Tibial nerve (tissue), 4 donors: ENCODE results near the gene DUSP21.

Source experiments
- EP300 ChIP-seq, 2 donors: sonication (generic); formaldehyde crosslinking; IDR thresholded peaks; one replicate each; pipeline ENCODE4 v1.6.1; 2017; ENCODE audit warnings: antibody characterized with exemption in 2 of 2, mild to moderate bottlenecking in 1 of 2
- POLR2A ChIP-seq, 2 donors: fragments of 450-650 bp; IDR thresholded peaks; one replicate each; pipeline ENCODE4 v1.6.1; 2017; ENCODE audit warnings: antibody characterized with exemption in 2 of 2, mild to moderate bottlenecking in 2 of 2, moderate library complexity in 2 of 2
- TF ChIP-seq, protein P1 (sequence below), 5 experiments: fragments of 200-600 bp in 3 of 5; fragments of 450-650 bp in 2 of 5; sonication (generic) in 3 of 5; IDR thresholded peaks; one replicate each; pipeline ENCODE4 v1.5.1; 2016 to 2019; ENCODE audit warnings: antibody characterized with exemption in 5 of 5, mild to moderate bottlenecking in 3 of 5, moderate library complexity in 2 of 5

DNA sequence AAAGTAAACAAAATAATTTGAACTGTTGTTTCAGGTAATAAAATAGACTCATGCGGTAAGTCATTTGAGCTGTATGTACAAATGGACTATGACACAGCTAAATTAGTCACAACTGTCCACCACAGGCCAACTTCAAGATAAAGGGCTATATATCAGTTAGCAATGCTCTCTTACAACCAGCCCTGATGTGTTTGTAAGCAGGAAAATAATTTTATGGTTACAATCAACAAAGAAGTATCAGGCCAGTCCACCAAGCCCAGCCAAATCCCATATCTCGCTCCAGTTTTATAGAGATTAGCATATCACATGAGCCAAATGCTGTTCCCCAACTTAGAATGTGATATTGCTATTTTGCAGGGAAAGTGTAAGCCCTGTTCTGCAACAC lies 511 bp upstream of the DUSP21 start:
- TF ChIP-seq, protein P1, sequence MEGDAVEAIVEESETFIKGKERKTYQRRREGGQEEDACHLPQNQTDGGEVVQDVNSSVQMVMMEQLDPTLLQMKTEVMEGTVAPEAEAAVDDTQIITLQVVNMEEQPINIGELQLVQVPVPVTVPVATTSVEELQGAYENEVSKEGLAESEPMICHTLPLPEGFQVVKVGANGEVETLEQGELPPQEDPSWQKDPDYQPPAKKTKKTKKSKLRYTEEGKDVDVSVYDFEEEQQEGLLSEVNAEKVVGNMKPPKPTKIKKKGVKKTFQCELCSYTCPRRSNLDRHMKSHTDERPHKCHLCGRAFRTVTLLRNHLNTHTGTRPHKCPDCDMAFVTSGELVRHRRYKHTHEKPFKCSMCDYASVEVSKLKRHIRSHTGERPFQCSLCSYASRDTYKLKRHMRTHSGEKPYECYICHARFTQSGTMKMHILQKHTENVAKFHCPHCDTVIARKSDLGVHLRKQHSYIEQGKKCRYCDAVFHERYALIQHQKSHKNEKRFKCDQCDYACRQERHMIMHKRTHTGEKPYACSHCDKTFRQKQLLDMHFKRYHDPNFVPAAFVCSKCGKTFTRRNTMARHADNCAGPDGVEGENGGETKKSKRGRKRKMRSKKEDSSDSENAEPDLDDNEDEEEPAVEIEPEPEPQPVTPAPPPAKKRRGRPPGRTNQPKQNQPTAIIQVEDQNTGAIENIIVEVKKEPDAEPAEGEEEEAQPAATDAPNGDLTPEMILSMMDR (IDR thresholded peaks at IDR 0.05): no peak
- TF ChIP-seq POLR2A (IDR thresholded peaks at IDR 0.05) (no peak), EP300 (IDR thresholded peaks at IDR 0.05) (no peak)
